Fibroblast of skin of left quadriceps (primary cell): ENCODE data around the gene HYDIN.

Experiments used
- DNase-seq, 2 experiments: peaks; one replicate each; pipeline ENCODE4 v3.0.0-alpha.2; 2013; ENCODE audit warnings: low read depth in 2 of 2

The HYDIN gene

GRCh38 chr16:70766176-70766575, 464.3 kb downstream of the HYDIN start:
- no peak for DNase-seq

GRCh38 chr16:70765491-70765890, 465.0 kb downstream of the HYDIN start:
- no peak for DNase-seq

- no peak for DNase-seq
Measured at GRCh38 chr16:70764632-70765031, 465.9 kb downstream of the HYDIN start.

GRCh38 chr16:70760221-70760620, 470.3 kb downstream of the HYDIN start:
- no peak for DNase-seq

- no peak for DNase-seq
Measured at GRCh38 chr16:70759666-70760065, 470.9 kb downstream of the HYDIN start.

- no peak for DNase-seq
Measured at GRCh38 chr16:70758786-70759185, 471.7 kb downstream of the HYDIN start.
